ENCODE results near the gene CST6.

- TF ChIP-seq, protein P1, sequence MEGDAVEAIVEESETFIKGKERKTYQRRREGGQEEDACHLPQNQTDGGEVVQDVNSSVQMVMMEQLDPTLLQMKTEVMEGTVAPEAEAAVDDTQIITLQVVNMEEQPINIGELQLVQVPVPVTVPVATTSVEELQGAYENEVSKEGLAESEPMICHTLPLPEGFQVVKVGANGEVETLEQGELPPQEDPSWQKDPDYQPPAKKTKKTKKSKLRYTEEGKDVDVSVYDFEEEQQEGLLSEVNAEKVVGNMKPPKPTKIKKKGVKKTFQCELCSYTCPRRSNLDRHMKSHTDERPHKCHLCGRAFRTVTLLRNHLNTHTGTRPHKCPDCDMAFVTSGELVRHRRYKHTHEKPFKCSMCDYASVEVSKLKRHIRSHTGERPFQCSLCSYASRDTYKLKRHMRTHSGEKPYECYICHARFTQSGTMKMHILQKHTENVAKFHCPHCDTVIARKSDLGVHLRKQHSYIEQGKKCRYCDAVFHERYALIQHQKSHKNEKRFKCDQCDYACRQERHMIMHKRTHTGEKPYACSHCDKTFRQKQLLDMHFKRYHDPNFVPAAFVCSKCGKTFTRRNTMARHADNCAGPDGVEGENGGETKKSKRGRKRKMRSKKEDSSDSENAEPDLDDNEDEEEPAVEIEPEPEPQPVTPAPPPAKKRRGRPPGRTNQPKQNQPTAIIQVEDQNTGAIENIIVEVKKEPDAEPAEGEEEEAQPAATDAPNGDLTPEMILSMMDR (IDR thresholded peaks at IDR 0.05; ENCODE audit: low read length): no peak
- TF ChIP-seq EZH2 (IDR thresholded peaks at IDR 0.05; ENCODE audit: borderline replicate concordance, low read length): no peak
Measured at GRCh38 chr11:65976216-65977176, 35.3 kb upstream of the CST6 start.

All from OCI-LY1 (cell line).